CD4-positive, alpha-beta T cell treated with Interleukin-17A for 4 hours (primary cell): Measurements from ENCODE around the gene SUPT20HL2.
"Not testable (repeated sequence)": the region's sequence is repeated elsewhere in the genome, so short reads cannot be mapped to it uniquely, and the experiment has no call there.

Source experiments
- DNase-seq: peaks from one replicate; pipeline ENCODE4 v3.0.0-alpha.2; 2020; ENCODE audit warnings: mixed read lengths

Gene SUPT20HL2

GRCh38 chrX:24314019-24314635 is at the start of gene SUPT20HL2:
TSS of gene SUPT20HL2 (minus strand) at chrX:24314069. CDS start at chrX:24313315, 754 bp downstream.
- no peak for DNase-seq

- not testable (repeated sequence) for DNase-seq
These were observed 48.3 kb upstream of the SUPT20HL2 start for GRCh38 chrX:24362089-24362745.

DNA sequence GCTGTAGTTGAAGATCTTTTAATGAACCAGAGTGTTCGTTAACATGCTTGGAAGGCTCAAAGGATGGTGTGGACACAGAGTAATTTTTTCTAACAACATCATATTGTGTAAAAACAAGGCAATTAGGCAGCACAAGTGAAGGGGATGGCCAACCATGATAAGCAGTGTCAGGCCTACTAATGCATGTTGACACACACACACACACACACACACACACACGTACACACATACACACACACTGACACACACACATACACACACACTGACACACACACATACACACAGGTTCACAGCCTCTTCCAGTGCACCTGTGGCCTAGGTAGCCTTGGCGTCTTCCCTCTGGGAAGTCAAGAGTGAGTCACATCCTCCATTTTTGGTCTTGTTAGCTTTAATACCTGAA is 46.4 kb upstream of the SUPT20HL2 start, which contains the start of gene SUPT20HL1:
TSS of gene SUPT20HL1 (plus strand) at position 368 of the 400 bp plus-strand sequence. CDS start 2,122 bp downstream, outside the sequence.
- no peak for DNase-seq

DNA sequence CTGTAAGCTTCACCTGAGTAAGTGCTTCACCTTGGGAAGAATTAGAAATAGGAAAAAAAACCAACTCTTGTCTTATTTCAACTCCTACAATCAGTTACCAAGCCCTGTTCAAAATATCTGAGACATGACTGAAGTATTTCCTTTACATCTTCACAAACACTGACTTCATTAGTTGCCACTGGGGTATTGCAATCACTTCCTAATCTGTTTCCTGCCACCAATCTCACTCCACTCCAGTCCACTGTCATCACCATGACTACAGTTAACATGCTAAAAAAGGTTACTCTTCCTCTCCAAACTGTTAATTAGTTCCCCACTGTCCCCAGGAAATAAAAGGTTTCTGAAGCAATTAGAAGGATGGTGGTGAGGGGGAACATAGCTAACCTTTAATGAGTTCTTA is 43.2 kb upstream of the SUPT20HL2 start:
- no peak for DNase-seq

GRCh38 chrX:24355095-24355494 is 41.2 kb upstream of the SUPT20HL2 start:
- DNase-seq: no peak

DNA sequence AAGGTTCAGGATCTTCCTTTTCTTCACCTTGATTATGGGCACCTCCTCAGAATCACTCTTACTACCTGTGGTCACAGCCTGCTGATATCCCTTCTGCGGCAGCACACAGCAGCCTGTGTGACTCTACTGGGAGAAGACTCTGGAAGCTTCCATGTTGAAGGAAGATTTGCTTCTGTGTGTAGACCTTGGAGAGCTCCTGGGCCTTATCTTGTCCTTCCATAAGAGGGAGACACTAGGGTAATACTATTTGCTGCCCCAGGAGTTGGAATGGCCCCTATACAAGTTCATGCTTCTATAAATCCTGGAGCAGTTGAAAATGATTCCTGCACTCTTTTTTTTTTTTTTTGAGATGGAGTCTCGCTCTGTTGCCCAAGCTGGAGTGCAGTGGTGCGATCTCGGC is 36.3 kb upstream of the SUPT20HL2 start:
- DNase-seq: no peak

DNA sequence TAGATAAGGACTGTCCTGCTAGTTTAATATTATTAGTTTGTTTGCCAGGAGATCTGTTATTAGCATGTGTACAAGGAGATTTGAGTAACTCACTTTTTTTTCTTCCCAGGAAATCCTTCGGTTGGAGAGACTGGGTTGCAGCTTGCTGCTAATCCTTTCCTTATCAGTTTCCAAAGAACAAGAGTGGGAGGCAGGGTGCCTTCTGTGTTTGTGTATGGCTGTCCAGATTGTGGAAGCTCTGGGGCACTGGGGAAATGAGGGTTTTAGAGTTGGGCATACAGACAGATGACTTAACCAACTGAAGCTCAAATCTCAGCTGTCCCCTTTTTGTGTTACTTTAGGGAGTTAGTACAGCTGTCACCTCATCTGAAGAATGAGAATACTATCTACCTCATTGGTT is 34.0 kb upstream of the SUPT20HL2 start:
- no peak for DNase-seq

GRCh38 chrX:24343719-24344118 is 29.9 kb upstream of the SUPT20HL2 start:
- DNase-seq: no peak

DNA sequence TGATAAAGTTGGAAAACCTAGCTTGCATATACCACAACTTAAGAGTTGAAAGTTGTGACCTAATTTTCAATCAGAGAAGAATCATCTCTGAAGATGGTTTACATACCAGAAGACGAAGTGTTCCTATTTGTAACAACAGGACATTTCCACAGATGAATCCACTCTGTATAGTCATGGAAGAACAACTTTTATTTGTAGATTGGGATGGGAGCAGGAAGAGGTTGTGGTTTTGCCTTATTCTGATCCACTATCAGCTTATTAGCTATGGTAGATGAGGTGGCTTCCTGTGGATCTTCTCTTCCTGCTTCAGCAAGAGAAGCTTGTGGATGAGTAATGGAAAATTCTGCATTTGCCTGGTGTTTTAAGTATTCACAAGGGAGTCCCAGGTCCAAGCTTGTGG is 27.9 kb upstream of the SUPT20HL2 start:
- no peak for DNase-seq

DNA sequence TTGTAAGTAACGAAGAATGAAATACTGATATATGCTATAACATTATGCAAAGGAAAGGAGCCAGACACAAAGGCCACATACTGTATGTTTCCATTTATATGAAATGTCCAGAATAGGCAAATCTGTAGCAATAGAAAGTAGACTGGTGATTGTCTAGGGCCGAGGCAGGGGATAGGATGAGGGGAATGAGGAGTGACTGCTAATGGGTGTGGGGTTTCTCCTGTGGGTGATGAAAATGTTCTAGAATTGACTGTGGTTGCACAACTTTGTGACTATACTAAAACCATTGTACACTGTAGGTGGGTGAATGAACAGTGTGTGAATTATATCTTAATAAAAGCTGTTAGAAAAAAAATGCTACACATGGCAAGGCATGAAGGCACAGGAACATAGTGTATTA is 26.6 kb upstream of the SUPT20HL2 start:
- DNase-seq: no peak

DNA sequence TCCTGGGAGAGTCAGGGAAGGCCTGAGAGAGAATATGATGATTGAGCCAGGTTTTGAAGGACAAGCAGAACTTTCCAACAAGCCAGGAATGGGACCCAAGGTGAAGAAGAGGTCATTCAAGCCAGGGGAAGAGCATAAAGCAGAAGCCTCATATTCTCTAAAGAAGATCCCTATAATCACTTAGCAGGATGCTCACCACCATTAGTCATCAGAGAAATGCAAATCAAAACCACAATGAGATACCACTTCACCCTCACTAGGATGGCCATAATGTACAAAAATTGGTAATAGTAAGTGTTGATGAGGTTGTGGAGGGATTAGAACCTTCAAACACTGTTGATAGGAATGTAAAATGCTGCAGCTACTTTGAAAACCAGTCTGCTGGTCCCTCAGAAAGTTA is 26.0 kb upstream of the SUPT20HL2 start:
- no peak for DNase-seq

- DNase-seq: no peak
These were observed 22.0 kb upstream of the SUPT20HL2 start for GRCh38 chrX:24335871-24336270.

DNA sequence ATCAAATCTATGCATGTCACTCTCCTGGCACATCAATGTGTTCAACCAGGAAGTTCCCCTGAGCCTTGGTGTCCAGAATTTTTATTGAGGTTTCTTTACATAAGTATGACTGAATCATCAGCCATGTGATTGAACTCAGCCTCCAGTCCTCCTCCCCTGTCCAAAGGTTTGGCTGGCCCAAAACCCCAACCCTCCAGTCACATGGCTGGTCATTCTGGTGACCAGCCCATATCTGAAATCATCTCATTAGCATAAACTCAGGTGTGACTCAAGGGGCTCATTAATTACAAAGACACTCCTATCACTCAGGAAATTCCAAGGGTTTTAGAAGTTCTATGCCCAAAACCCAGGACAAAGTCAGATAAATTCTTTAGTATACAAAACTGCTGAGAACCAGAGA is 20.6 kb upstream of the SUPT20HL2 start:
- DNase-seq: no peak

DNA sequence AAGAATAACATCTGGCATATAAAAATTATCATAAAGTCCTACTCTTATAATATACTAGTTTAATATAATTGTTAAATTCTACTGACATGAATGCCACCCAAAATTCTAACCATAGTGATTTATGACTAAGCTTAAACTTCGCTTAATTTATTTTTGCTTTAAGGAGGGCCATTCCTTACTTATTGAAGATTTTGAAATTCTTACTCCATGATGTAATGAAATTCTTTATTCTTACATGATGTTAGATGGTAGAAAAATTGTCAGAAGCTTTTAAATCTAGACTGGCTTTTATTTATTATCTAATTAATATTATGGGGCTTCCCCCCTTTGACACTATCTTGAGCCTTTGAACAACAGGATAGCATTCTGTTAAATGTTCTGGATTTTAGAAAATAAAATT is 19.5 kb upstream of the SUPT20HL2 start:
- DNase-seq: no peak

DNA sequence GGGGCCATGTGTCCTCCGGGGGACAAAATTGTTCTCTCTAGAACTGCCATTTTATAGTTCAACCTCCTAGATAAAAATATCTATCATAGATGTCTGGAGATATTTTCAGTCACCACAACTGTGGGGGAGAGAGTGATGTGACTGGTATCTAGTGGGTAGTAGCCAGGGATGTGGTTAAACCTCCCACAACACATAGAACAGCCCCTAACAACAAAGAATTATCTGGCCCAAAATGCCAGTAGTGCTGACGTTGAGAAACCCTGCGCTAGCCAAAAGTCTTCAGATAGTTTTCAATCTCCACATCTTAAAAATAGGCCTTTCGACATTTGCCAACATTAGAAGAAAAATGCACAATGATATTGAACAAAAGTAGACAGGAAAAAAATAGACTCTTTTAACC is 19.0 kb upstream of the SUPT20HL2 start:
- no peak for DNase-seq

DNA sequence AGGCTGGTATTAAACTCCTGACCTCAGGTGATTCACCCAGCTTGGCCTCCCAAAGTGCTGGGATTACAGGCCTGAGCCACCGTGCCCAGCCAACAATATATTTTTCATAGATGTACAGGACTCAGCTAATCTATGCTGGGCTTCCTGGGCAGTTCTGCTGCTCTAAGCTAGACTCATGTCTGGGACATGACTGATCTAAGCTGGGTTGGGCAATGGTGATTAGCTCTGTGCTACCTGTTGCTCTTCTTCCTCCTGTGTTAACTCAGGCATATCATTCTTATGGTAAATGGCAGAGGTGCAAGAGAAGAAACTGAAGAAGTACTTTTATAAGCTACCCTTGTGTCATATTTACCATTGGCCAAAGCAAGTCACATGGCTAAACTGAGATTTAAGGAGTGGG is 11.4 kb upstream of the SUPT20HL2 start:
- no peak for DNase-seq

- DNase-seq: no peak
These were observed 8.0 kb upstream of the SUPT20HL2 start for GRCh38 chrX:24321741-24322395.

- DNase-seq: no peak
These were observed 3.7 kb upstream of the SUPT20HL2 start for GRCh38 chrX:24317567-24317966.

GRCh38 chrX:24316111-24316510 is 2.2 kb upstream of the SUPT20HL2 start:
- DNase-seq: no peak

GRCh38 chrX:24312249-24312607 is 1.6 kb downstream of the SUPT20HL2 start:
- DNase-seq: not testable (repeated sequence)

GRCh38 chrX:24311507-24312248 is 2.2 kb downstream of the SUPT20HL2 start:
- not testable (repeated sequence) for DNase-seq

- not testable (repeated sequence) for DNase-seq
These were observed 3.0 kb downstream of the SUPT20HL2 start for GRCh38 chrX:24310916-24311315.

DNA sequence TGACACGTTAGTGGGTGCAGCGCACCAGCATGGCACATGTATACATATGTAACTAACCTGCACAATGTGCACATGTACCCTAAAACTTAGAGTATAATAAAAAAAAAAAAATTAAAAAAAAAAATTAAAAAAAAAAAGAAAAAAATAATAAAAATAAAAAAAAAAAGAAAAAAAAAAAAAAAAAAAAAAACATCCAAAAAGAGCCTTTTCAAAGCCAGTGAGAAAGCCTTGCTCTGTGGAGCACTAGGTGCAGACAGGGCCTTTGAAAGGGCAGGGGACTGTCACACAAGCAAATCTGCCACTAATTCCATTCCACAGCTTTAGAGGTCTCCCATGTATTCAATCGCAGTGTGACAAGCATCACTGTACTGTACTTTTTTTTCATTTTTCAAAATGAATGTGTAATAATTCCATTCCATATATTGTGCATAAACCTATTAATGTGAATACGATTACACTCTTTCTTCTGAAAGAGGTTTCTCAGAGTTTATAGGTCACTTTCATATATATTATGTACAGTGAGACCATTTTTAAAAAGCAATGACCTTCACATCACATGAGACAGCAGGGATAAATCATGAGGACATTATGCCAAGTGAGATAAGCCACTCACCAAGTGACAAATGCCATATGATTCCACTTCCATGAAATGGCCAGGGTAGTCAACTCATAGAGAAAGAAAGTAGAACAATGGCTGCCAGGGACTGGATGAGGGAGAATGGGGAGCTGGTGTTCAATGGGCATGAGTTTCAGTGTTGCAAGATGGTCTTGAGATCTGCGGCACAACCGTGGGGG is 4.1 kb downstream of the SUPT20HL2 start:
- DNase-seq: not testable (repeated sequence)
